ENCODE results near the gene S100A8.

The S100A8 gene

DNA sequence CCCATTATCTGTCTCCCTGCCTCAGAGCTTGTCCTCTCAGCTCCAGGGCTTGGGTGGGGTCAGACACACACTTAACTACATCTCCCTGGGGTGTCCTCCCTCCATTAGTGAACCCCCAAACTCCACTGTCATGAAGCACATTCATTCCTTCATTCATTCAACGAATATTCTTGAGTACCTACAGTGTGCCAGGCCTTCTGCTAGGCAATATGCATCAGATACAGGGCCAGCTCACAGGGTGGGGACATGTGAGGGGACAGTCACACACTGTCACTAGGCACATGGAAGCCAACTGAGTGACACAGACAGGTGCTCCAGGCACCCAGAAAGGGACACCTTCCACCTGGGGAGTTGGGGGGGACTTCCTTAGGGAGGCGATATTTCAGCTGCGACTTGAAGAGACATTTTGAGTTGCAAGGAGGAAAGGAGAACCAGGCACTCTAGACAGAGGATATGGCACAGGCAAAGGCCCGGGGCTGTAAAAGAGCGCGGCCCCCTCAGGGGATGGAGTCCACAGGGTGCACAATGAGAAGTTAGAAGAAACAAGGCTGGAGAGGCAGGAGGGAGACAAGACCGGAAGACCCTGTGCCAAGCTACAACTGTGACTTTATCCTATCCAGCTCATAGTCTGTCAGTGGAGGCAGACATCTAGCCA is 8.7 kb upstream of the S100A8 start:
- TF ChIP-seq, protein P1, sequence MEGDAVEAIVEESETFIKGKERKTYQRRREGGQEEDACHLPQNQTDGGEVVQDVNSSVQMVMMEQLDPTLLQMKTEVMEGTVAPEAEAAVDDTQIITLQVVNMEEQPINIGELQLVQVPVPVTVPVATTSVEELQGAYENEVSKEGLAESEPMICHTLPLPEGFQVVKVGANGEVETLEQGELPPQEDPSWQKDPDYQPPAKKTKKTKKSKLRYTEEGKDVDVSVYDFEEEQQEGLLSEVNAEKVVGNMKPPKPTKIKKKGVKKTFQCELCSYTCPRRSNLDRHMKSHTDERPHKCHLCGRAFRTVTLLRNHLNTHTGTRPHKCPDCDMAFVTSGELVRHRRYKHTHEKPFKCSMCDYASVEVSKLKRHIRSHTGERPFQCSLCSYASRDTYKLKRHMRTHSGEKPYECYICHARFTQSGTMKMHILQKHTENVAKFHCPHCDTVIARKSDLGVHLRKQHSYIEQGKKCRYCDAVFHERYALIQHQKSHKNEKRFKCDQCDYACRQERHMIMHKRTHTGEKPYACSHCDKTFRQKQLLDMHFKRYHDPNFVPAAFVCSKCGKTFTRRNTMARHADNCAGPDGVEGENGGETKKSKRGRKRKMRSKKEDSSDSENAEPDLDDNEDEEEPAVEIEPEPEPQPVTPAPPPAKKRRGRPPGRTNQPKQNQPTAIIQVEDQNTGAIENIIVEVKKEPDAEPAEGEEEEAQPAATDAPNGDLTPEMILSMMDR (IDR thresholded peaks at IDR 0.05), result no peak
- no peak overlapping the region for H3K9ac ChIP-seq
- H3K4me1 ChIP-seq, result no peaks in the 10 kb centered on the region
- H3K4me3 ChIP-seq (ENCODE audit: low read depth, low read length), result no peak overlapping the region
- H3K27me3 ChIP-seq (ENCODE audit: control insufficient read depth, insufficient read depth, low read length), result no peaks in the 10 kb centered on the region
- H3K9me3 ChIP-seq (ENCODE audit: control insufficient read depth, low read length), result no peaks in the 10 kb centered on the region
- H2AFZ ChIP-seq, result no peak overlapping the region
- H3K36me3 ChIP-seq (ENCODE audit: control insufficient read depth, insufficient read depth, low read length), result no peaks in the 10 kb centered on the region
- H3K27ac ChIP-seq, result no peak overlapping the region
- no peak overlapping the region for H3K4me2 ChIP-seq (ENCODE audit: low read length)
- H3K79me2 ChIP-seq, result no peaks in the 10 kb centered on the region

DNA sequence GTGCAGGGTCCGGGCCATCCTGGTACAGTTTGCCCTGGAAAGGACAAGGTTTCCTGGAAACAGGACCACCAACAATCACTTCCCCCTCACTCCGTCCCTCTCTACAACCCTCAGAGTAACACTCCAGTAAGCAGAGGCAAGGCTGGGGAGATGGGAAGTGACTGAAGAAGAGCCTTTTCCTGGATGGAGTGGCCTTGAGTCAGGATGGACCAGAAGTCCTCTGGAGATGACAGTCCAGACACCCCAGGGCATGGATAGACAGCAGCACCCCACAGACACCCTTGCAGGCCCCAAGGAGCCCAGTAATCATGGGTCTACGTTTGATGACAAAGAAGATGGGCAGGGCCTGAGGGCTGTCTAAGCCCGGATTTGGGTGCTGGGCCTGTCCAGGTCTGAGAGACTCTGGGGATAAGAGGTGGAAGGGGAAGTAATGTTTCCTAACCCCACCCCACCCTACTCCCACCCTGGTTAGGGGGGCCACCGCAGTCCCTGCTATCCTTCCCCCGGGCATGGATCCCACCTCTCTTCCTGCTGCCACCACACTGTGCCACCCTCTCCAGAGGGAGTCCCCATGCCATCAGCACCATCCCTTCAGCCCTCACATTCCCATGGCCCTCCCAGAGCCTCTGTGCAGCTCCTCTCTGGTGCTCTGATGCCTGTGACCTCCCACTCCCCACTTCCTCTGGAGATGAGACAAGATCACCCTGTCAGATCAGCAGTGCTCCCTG is 7.2 kb upstream of the S100A8 start:
- Histone ChIP-seq H3K79me2 (no peaks in the 10 kb centered on the region), H3K4me2 (ENCODE audit: low read length) (no peak overlapping the region), H3K9me3 (ENCODE audit: control insufficient read depth, low read length) (no peaks in the 10 kb centered on the region), H3K4me1 (no peaks in the 10 kb centered on the region), H3K27ac (no peak overlapping the region), H3K9ac (no peak overlapping the region), H2AFZ (no peak overlapping the region), H3K4me3 (ENCODE audit: low read depth, low read length) (no peak overlapping the region), H3K36me3 (ENCODE audit: control insufficient read depth, insufficient read depth, low read length) (no peaks in the 10 kb centered on the region), H3K27me3 (ENCODE audit: control insufficient read depth, insufficient read depth, low read length) (no peaks in the 10 kb centered on the region)
- TF ChIP-seq, protein P1 (IDR thresholded peaks at IDR 0.05), result no peak

DNA sequence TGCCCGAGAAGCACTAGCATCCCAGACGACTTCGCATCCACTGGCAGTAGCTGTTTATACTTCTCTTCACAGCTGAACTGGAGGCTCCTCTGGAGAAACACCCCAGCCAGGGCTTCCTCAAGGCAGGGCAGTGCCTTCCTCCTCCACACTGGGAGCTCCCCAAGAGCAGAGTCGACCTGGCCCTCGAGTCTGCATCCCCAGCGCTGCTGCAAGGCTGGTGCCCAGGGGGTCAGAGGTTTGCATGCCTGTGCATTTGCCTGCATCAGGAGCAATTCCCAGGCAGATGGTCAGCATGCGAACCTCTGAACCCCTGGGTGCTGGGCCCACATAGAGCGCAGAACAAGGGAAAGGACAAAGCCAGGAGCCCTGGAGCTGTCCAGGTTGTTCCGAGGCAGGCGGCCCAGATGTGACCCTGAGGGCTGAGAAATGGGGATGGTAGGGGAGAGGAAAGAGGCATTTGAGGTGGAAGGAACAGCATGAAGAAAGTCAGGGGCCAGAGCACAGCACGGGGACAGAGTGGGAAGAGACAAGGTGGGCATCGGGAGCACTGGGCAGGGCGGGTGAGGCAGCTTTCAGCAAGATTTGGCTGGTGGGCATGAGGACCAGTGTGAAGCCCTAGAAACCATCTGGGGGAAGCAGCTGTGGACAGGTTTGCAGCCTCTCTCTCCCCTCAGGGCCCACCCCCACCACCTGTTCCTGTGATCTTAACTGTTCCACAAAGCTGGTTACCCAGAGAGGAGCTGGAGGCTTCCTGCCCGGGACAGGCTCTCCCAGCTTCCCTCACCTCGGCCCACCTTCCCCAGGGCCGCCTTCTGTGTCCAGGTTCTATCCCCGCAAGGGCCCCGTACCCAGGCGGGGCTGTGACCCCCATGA is 6.4 kb upstream of the S100A8 start:
- Histone ChIP-seq H3K36me3 (ENCODE audit: control insufficient read depth, insufficient read depth, low read length) (no peaks in the 10 kb centered on the region), H3K79me2 (no peaks in the 10 kb centered on the region), H3K9me3 (ENCODE audit: control insufficient read depth, low read length) (no peaks in the 10 kb centered on the region), H3K4me3 (ENCODE audit: low read depth, low read length) (no peak overlapping the region), H3K4me2 (ENCODE audit: low read length) (no peak overlapping the region), H3K4me1 (no peaks in the 10 kb centered on the region), H3K27ac (no peak overlapping the region), H2AFZ (no peak overlapping the region), H3K27me3 (ENCODE audit: control insufficient read depth, insufficient read depth, low read length) (no peaks in the 10 kb centered on the region), H3K9ac (no peak overlapping the region)
- TF ChIP-seq, protein P1 (IDR thresholded peaks at IDR 0.05), result no peak

GRCh38 chr1:153396461-153396860 is 5.6 kb upstream of the S100A8 start:
- Histone ChIP-seq H3K27me3 (ENCODE audit: control insufficient read depth, insufficient read depth, low read length) (no peaks in the 10 kb centered on the region), H3K79me2 (no peaks in the 10 kb centered on the region), H3K4me2 (ENCODE audit: low read length) (no peak overlapping the region), H3K36me3 (ENCODE audit: control insufficient read depth, insufficient read depth, low read length) (no peaks in the 10 kb centered on the region), H3K27ac (no peak overlapping the region), H3K9me3 (ENCODE audit: control insufficient read depth, low read length) (no peaks in the 10 kb centered on the region), H3K9ac (no peak overlapping the region), H3K4me1 (no peaks in the 10 kb centered on the region), H2AFZ (no peak overlapping the region), H3K4me3 (ENCODE audit: low read depth, low read length) (no peak overlapping the region)
- TF ChIP-seq, protein P1 (IDR thresholded peaks at IDR 0.05), result no peak

Measured in parathyroid adenoma (tissue), 2 donors.